GM12865 (cell line): ENCODE results near the gene CDH13.

ENCODE experiments used
- DNase-seq: peaks from one replicate; pipeline ENCODE4 v3.0.0; 2010; ENCODE audit warnings: low read depth
- H3K4me3 ChIP-seq: 2 replicates; pipeline ENCODE4 v1.5.1; 2011; ENCODE audit warnings: mild to moderate bottlenecking, low read depth, low read length, control low read depth
- TF ChIP-seq, protein P1 (sequence below): IDR thresholded peaks from 2 replicates; pipeline ENCODE4 v1.5.1; 2011; ENCODE audit warnings: low read length, control low read depth, low read depth, inconsistent platforms; ENCODE audit not compliant: insufficient read depth; ENCODE audit errors: missing control alignments

CDH13 gene

DNA sequence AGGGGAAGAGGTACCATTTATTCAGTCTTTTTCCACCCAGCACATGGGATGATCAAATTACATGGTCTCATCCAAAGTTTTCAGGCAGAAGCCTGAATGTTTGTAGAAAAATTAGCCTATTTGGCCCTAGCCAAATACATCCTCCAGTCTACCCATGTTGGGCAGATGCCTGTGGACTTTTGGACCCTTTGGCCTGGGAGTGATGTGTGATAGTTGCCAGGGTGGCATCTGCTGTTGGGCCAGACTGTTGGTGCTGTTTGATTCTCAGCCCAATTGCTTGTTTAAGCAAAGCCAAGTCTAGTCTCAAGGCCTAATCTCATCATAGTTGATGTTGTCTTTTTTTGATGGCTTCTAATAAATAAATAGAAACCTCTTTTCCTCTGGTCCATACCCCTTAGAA, 419.0 kb downstream of the CDH13 start:
- DNase-seq, result no peak
- TF ChIP-seq, protein P1, sequence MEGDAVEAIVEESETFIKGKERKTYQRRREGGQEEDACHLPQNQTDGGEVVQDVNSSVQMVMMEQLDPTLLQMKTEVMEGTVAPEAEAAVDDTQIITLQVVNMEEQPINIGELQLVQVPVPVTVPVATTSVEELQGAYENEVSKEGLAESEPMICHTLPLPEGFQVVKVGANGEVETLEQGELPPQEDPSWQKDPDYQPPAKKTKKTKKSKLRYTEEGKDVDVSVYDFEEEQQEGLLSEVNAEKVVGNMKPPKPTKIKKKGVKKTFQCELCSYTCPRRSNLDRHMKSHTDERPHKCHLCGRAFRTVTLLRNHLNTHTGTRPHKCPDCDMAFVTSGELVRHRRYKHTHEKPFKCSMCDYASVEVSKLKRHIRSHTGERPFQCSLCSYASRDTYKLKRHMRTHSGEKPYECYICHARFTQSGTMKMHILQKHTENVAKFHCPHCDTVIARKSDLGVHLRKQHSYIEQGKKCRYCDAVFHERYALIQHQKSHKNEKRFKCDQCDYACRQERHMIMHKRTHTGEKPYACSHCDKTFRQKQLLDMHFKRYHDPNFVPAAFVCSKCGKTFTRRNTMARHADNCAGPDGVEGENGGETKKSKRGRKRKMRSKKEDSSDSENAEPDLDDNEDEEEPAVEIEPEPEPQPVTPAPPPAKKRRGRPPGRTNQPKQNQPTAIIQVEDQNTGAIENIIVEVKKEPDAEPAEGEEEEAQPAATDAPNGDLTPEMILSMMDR, result no peak
- H3K4me3 ChIP-seq, result no peak overlapping the region

DNA sequence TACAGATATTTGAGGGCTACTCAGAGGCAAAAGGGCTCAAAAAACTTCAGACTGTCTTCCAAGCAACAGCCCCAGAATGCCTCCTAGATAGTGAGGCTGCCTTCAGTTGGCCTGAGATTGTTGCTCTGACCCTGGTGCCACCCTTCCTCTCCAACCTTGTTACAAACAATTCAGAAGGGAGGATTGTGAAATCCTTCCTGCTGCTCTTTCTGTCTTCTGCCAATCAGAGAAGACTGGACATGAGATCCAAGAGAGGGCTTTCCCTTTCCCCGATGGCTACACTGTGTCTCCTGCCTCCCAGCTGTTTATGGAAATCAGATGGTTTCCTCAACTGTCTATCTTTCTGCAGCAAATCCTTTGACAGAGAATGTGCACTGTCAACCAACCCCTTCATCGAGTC, 419.9 kb downstream of the CDH13 start:
- DNase-seq, result no peak
- TF ChIP-seq, protein P1, result no peak
- no peak overlapping the region for H3K4me3 ChIP-seq

DNA sequence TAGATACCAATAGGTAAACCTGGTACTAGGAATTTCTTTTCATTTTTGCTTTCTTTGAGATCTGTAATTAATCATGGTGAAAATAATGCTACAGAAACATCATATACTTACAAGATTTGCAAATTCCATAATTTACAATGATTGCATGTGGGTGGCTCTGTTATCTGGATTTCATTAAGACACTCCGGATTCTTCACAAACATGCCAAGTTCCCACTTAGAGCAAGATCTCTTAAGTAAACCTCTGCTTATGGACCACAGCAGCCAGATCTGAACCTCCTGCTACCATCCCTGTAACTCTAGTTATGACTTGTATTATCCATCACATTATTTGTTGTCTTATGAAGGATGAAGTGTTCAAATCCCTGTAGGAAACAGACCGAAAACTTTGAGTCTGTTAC, 424.7 kb downstream of the CDH13 start:
- no peak for DNase-seq
- H3K4me3 ChIP-seq, result no peak overlapping the region
- TF ChIP-seq, protein P1, result no peak

DNA sequence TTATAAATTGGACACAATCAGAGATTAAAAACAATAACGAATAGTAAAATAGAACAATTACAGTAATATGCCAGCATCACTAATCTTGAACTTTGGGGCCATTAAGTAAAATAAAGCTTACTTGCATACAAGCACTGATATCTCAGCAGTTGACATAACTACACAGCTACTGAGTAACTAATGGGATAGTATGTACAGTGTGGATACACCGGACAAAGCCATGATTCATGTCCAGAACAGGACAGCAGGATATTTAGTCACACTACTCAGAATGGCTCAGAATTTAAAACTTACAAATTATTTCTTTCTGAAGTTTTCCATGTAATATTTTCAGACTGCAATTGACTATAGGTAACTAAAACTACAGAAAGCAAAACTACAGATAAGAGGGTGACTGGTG, 427.5 kb downstream of the CDH13 start:
- no peak for DNase-seq
- no peak overlapping the region for H3K4me3 ChIP-seq
- TF ChIP-seq, protein P1, result no peak

DNA sequence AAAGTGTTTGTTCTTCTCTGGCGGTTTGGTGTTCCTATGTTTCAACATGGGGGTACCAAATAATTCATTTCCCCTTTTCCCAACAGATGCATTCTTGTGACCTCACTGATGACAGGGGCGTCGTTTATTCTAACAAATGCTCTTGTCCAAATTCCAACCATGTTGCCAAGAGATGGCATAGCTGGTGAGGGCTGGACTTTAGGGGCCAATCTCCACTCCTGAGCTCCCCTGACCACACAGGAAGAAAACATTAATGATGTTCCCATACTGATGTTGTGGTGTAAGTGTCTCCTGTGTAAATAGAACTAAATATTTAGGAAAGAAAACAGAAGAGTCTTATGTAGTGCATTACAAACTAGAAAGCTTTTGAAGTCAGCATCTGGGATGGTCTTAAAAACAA, 431.6 kb downstream of the CDH13 start:
- no peak overlapping the region for H3K4me3 ChIP-seq
- no peak for DNase-seq
- TF ChIP-seq, protein P1, result no peak

DNA sequence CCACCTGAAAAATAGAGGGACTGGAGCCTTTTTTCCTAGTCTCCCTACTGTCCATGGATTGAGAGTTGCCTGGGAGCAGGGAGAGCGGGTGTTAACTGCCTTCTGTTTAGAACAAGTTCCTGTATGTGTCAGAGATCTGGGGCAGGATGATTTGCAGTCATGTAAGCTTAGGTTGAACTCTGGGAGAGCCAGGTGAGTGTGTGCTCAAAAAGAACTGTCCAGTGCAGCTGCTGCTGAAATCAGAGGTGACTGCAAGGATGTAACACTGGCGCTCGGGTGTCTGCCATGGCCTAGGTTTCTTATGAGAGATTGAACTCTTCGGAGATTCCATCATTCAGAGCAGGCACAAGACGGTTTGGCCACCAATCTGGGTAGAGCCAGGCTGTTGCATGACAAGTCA, 432.5 kb downstream of the CDH13 start:
- DNase-seq, result no peak
- TF ChIP-seq, protein P1, result no peak

DNA sequence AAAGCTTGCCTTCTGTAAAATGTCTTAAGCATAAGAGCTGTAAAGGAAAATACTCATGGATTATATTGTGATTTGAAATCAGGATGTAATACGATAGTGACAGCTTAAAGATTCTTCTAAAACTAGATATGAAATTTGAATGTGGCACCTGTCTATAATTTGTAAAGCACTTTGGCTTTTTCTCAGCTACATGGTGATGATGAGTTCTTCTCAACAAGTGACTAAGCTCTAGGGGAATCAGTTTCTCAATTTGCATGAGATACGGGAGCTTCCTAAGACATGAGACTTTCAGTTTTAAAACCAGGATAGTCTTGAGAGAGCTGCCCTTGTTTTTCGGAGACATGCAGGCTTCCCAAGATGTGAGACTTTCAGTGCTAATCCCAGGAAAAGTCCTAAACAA, 439.2 kb downstream of the CDH13 start:
- TF ChIP-seq, protein P1, result no peak
- no peak for DNase-seq
- no peak overlapping the region for H3K4me3 ChIP-seq

More for the DNA sequence above, 432.5 kb downstream of the CDH13 start:
- H3K4me3 ChIP-seq, result no peak overlapping the region
